Thyroid gland (tissue), 4 donors: ENCODE results near the gene KCNF1.

Experiments
- POLR2A ChIP-seq, 2 donors: fragments of 450-650 bp; IDR thresholded peaks; one replicate each; pipeline ENCODE4 v1.6.1; 2017; ENCODE audit warnings: antibody characterized with exemption in 2 of 2, mild to moderate bottlenecking in 2 of 2, moderate library complexity in 1 of 2
- TF ChIP-seq, protein P1 (sequence below), 6 experiments: fragments of 200-600 bp in 3 of 6; fragments of 450-650 bp in 3 of 6; sonication (generic) in 3 of 6; IDR thresholded peaks; one replicate each; pipeline ENCODE4 v1.5.1; 2016 to 2019; ENCODE audit warnings: antibody characterized with exemption in 6 of 6, mild to moderate bottlenecking in 2 of 6, inconsistent platforms in 1 of 6, moderate library complexity in 1 of 6

DNA sequence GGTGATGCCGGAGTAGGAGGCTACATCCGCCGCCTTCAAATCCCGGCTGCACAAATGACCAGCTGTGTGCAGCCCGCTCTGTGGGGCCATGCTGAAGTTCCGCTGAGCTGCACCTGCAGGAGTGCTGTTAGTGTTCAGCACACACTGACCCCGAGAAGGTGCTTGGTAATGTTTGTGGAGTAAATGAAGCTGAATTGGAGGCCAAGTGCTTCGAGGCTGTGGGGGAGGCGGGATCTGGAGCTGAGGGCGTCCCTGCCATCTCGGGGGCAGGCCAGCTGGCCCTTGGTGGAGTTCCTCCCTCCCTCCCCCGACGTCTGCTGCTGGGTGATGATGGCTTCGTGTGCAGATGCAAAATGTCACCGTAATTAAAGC, 23.2 kb downstream of the KCNF1 start:
- no peak for TF ChIP-seq POLR2A (IDR thresholded peaks at IDR 0.05)
- TF ChIP-seq, protein P1, sequence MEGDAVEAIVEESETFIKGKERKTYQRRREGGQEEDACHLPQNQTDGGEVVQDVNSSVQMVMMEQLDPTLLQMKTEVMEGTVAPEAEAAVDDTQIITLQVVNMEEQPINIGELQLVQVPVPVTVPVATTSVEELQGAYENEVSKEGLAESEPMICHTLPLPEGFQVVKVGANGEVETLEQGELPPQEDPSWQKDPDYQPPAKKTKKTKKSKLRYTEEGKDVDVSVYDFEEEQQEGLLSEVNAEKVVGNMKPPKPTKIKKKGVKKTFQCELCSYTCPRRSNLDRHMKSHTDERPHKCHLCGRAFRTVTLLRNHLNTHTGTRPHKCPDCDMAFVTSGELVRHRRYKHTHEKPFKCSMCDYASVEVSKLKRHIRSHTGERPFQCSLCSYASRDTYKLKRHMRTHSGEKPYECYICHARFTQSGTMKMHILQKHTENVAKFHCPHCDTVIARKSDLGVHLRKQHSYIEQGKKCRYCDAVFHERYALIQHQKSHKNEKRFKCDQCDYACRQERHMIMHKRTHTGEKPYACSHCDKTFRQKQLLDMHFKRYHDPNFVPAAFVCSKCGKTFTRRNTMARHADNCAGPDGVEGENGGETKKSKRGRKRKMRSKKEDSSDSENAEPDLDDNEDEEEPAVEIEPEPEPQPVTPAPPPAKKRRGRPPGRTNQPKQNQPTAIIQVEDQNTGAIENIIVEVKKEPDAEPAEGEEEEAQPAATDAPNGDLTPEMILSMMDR (IDR thresholded peaks at IDR 0.05), result no peak
